Non-pigmented ciliary epithelial cell (primary cell): ENCODE data around the gene RAD52.
"Not testable (repeated sequence)": the region's sequence is repeated elsewhere in the genome, so short reads cannot be mapped to it uniquely, and the experiment has no call there.

Experiments used
- DNase-seq: peaks from one replicate; pipeline ENCODE4 v3.0.0-alpha.2; 2010; ENCODE audit warnings: low read depth

Gene RAD52

DNA sequence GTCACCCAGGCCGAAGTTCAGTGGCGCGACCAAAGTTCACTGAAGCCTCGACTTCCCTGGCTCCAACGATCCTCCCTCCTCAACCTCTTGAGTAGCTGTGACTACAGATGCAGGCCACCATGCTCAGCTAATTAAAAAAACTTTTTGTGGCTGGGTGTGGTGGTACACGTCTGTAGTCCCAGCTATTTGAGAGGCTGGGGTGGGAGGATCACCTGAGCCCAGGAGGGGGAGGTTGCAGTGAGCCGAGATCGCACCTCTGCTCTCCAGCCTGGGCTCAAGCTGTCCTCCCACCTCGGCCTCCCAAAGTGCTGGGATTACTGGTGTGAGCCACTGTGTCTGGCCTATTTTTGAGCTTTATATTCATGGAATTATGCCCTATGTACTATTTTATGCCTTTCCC, 18.1 kb upstream of the RAD52 start:
- DNase-seq, result no peak

DNA sequence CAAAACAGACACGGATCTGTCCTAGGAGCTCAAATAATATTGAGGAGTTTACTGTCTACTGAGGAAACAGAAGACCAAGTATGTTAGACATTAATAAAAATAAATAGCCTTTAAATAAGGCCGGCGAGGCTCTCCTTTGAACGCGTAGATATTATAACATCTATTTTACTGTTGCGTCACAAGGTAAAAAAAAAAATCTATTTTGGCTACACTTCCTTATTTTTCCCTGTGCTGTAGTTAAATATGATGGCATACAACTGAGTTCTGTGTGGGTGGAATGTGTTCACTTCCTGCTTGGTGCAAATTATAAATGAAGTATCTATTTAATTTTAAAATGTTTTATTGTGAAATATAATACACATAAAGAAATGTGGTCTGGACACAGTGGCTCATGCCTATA, 17.2 kb upstream of the RAD52 start:
- no peak for DNase-seq

DNA sequence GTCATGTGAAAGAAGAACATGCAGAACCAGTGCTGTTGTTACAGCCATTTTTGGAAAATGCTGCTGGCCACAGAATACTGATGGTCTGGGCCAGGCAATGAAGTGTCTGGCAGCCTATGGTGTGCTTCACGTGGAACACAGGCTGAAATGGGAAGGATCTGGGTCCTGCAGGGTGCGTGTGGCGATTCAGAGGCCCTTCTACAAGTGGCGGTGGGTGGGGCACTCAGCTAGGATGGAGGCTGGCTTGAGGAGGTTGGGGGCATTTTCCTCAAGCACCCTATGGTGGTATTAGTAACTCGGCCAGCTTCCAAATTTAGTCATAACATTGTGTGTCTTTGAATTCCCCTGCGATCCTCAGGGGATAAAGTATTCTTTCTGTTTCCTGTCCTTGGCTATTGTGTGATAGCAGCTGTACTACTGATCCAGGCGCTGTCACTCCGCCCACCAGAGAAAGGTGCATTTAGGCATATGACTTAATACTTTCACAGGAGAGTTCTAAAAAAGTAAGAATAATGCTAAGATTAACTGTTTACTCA, 9.2 kb upstream of the RAD52 start:
- no peak for DNase-seq

DNA sequence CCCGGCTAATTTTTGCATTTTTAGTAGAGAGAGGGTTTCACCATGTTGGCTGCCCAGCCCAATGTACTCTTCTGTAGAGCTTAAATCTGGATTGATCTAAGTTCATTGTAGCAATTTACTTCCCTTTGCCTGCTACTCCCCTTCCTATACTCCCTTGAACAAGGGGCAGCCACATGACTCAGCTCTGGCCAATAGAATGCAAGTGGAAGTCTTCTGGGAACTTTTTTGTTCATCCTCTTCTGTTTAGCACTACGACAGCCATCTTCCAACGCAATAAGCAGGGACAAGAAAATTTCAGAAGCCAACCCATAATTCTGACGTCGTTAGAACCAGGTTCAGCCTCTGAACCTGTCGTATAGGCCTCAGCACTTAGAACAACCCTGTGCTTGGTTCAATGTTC, 6.4 kb upstream of the RAD52 start:
- no peak for DNase-seq

DNA sequence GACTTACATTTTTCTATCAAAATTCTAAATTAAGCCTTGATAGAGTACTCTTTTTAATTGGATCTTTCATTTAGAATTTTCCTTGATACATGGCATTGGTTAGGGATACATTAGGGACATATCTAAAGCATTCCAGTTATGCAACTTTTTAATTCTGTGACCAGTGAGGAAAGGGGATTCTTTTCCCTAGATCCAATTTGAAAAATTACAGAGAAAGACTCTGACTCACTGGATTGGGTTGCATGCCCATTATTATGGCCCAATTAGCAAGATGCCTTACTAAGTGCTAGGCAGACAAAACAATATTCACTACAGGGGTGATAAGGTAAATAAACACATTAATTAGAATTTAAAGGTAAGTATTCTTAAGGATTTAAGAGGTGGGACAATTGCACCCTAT, 5.2 kb upstream of the RAD52 start:
- no peak for DNase-seq

DNA sequence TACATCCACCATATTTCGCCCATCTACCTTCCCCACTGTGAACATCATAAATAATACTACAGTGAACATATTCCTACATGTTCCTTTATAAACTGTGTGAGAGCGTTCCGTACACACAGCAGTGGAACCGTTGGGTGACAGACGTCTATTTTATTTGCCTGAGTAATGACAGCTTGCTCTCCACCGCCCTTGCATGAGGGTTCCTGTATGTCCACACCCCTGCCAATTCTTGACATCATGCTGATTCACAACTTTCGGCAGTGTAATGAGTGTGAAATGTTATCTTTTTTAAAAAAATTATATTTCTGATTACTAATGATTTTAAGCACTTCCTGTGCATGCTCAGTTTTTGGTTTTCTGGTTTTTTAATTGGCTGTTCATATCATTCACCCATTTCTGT, 4.3 kb upstream of the RAD52 start:
- DNase-seq, result no peak

DNA sequence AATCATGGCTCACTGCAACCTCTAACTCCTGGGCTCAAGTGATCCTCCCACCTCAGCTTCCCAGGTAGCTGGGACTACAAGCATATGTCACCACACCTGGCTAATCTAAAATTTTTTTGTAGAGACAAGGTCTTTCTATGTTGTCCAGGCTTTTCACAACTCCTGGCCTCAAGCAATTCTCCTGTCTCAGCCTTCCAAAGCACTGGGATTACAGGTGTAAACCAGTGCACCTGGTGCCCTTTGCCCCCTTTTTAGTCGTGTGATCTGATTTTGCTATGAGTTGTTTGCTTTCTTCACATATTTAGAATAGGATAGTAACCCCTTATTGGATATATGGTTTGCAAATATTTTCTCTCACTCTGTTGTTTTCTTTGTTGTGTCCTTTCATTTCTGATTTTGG, 1.7 kb upstream of the RAD52 start:
- no peak for DNase-seq

DNA sequence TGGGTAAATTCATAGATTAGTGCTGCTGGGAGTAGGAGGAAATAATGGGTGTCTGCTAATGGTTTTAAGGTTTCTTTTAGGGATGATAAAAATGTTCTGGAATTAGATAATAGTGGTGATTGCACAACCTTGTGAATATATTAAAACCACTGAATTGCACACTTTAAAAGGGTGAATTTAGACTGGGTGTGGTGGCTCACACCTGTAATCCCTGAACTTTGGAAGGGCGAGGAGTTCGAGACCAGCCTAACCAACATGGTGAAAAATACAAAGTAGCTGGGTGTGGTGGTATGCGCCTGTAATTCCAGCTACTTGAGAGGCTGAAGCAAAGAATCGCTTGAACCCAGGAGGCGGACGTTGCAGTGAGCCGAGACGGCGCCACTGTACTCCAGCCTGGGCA, 1.3 kb downstream of the RAD52 start:
- DNase-seq, result no peak

DNA sequence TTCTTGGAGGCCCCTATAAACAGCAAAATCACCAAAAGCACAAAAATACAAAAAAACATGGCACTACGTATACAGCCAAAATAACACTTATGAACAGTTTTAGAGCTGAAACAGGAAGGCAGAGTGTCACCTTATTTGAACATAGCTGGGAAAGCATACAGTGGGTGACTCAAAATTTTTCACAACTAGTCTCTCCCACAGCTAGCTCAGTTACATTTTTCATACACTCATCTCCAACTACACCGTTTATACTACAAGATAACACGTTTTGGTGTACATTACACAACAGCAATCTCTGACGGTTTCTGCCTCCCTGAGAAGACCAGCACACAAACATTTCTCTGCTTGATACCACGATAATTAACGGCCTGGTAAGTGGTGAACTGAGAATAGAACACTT, 2.9 kb downstream of the RAD52 start:
- DNase-seq, result no peak

DNA sequence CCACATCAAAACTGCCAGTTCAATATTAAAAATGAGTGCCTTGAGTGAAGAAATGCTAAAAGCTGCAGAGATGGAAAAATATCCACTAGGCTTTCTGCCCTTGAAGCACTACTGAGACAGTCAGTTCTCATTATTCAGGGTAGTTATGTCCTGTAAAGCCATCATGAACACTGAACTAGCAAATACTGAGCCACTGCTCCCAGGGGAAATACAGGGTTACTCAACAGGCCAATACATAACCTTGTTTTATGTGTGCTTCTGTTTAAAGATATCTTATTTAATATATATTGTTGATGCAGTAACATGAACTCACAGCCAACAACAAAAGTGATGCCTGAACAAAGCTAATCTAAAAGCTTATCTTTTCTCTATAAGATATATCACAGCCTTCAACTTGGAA, 3.3 kb downstream of the RAD52 start:
- DNase-seq, result no peak

DNA sequence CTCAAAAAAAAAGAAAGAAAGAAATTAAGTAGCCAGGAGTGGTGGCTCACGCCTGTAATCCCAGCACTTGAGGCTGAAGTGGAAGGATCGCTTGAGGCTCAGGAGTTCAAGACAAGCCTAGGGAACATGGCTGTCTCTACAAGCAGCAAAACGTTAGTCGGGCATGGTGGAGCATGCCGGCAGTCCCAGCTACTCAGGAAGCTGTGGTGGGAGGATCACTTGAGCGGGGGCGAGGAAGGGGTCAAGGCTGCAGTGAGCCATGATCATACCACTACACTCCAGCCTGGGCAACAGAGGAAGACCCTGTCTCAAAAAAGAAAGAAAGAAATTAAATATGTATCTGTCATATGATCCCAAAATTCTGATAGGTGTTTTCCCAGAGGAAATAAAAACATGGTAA, 5.3 kb downstream of the RAD52 start:
- no peak for DNase-seq

DNA sequence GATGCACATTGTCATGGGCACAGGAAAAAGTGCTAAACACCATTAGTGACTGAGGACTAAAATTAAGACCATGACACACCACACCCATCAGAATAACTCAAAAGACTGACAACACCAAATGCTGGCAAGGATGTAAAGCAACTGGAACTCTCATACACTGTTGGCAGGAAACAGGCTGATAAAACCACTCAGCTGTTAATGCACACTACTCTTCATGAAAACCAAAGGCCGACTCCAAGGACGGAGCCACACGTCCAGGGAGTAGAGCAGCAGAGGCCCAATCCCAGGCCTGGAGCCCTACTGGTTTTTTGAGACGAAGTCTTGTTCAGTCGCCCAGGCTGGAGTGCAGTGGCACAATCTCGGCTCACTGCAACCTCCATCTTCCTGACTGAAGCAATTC, 6.4 kb downstream of the RAD52 start:
- DNase-seq, result no peak

DNA sequence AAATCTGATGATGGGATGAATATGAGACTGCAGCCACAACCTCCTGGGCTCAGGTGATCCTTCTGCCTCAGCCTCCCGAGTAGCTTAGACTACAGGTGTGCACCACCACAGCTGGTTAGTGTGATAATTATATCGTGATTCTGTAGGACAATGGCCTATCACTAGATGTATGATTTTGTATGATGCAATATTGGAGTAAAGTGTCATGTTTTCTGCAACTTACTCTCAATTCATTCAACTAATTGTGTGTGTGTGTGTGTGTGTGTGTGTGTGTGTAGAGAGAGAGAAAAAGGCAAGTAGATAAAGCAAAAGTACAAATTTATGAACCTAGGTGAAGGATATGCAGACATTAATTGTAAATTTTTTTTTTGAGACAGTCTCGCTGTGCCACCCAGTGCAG, 10.7 kb downstream of the RAD52 start:
- no peak for DNase-seq

DNA sequence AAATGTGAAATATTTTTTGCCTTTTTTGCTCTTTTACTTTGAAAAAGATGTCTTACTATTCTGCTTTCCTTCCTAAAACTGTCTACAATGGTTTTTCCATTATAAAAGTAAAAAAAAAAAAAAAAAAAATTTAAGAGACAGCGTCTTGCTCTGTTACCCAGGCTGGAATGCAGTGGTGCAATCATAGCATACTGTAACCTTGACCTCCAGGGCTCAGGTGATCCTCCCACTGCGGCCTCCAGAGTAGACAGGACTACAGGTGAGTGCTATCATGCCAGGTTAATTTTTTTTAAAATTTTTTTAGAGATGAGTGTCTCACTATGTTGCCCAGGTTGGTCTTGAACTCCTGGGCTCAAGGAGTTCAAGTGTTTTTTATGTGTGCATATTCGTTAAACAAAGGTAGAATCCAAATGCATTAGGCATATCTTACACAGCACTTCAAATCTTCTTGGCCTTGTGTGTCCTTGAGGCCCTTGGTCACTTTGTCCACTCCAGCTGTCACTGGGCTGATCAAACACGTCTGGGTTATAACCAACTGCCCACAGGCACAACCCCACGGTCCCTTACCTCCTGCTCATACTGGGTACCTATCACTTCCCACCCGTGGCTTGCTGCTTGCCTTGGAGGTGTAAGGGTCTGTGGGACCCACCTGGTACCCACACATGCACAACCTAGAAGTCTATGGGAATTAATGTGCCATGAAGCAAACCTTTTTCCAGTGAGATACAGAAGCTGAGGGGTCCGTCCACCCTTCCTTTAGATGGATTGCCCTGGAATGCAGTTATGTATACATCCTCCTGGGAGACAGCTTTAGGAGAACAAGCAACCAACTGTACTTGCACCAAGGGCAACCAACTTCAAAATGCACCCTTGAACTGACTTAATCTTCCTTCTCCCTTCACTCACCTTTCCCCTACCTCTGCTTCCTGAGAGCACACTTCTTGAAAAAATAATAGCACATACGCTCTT, 12.8 kb downstream of the RAD52 start:
- DNase-seq, result no peak

DNA sequence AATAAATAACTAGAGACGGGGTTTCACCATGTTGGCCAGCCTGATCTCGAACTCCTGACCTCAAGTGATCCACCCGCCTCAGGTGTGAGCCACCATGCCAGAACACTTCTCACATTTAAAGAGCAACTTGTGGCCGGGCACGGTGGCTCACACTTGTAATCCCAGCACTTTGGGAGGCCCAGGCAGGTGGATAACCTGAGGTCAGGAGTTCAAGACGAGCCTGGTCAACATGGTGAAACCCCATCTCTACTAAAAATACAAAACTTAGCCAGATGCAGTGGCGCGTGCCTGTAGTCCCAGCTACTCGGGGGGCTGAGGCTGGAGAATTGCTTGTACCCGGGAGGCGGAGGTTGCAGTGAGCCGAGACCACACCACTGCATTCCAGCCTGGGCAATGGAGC, 13.6 kb downstream of the RAD52 start:
- not testable (repeated sequence) for DNase-seq

DNA sequence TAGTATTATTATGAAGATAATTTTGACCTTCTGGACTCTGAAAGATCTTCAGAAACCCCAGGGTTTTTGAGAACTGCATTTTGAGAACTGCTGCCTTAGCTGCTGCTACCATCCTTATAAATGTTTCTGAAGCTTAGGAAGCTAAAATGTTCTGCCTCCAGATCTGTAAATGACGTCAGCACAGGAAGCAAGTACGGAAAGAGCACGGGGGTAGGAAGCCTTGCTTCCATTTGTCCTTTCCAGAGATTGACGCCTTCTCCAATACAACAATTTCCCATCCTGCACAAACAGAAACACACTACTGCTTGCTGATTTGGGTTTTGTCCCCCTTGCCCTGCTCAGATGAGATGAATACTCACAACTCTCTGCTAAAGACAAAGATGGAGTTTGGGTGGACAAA, 17.9 kb downstream of the RAD52 start:
- no peak for DNase-seq

DNA sequence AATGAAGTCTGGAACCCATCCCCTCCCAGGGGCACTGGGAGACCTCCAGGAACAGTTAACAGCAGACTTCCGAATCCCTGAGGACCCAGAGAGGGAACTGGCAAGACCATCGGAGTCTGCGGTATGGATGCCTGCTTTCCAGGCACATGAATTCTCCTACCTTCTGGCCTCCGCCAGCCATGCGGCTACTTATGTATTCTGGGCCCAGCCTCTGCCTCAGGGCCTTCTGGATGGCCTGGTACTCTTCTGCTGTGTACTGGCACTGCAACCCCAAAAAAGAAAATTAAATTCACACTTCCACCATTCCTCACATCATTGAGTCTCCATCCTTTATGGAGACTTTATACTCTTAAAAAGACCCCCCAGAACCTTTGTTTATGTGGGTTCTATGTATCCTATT, 18.4 kb downstream of the RAD52 start:
- DNase-seq, result no peak

DNA sequence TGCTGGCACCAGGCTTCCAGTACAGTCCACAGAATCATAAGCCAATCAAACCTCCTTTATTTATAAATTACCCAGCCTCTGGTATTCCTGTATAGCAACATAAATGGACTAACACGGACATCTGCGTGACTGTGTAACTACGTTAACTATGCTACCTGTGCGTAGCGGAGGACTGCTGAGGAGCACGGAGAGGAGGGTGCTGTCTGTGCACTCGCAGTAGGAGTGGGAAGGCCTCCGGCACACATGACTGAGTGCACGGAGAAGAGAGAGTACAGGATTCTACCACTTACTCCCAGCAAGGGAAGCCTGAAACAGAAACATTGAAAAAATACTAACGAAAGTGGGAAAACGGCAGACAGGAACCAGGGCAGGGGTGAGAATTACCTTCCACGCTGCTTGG, 22.9 kb downstream of the RAD52 start:
- DNase-seq, result no peak

DNA sequence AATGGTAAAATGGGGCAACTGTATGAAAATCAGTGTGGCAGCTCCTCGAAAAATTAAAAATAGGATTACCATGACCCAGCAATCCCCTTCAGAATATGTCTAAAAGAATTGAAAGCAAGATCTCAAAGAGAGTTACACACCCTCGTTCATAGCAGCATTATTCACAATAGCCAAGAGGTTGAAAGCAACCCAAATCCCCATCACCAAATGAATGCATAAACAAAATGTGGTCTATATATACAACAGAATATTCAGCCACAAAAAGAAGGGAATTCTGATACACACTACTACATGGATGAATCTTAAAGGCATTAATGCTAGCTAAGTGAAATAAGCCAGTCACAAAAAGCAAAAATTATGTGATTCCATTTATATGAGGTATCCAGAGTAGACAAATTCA, 27.2 kb downstream of the RAD52 start:
- DNase-seq, result no peak

DNA sequence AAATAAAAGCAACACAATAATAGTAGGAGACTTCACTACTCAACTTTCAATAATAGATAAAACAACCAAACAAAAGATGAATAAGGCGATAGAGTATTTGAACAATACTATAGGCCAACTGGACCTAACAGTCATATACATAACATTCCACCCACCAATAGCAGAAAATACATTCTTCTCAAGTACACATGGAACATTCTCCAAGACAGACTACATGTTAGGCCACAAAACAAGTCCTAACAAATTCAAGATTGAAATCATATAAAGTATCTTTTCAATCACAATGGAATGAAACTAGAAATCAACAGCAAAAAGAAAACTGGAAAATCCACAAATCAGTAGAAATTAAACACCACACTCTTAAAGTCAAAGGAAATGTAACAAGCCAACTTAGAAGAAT, 28.8 kb downstream of the RAD52 start:
- no peak for DNase-seq

DNA sequence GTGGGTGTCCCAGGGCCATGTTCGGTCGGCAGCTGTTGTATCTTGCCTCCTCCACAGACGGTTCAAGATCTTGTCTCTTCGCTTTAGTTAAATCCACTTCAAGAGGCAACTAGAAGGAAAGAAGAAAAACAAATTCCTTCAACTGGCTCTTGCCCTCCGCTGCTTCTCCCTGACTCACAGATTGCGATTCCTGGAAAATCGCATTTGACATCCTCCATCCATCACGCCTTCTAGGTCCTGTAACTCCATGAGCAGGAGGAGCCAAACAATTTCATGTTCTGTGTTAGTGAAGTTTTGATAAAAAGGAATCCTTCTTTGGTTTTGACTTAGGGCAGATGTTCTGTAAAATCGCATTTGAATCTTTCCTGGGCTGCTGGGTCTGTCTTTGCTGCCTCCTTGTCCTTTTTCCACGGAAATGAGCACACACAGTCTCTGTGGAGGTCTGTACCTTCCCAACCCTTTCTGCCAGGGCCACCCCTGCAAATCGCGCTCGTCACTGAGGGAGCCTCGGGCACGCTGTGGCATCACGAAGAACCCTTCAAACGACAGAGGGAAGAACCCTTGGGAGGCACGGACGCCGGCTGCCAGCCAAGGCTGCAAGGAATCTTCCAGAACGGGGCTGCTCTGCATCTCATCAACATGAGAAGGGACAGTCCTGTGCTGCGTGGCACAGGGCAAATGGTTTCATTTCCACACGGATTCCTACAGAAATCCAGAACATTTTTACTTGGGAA, 32.6 kb downstream of the RAD52 start:
- no peak for DNase-seq

DNA sequence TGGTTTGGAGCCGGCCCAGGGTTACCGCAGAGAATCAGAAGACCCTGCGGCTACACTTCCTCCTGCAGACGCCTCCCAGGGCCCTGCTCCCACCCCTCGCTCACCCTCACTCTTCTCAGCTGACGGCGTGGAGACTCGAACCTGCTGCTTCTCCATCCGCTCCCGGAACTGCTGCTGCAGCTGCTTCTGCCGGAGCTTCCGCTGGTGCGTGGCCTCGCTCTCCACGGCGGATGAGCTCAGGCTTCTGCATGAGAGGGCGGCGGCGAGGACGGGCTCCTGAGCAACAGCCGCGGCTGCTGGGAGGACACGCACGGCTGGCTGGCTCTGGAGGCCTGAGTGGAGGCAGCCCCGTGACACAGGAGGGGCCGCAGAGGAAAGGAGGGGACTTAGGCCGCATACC, 33.3 kb downstream of the RAD52 start:
- DNase-seq, result no peak

DNA sequence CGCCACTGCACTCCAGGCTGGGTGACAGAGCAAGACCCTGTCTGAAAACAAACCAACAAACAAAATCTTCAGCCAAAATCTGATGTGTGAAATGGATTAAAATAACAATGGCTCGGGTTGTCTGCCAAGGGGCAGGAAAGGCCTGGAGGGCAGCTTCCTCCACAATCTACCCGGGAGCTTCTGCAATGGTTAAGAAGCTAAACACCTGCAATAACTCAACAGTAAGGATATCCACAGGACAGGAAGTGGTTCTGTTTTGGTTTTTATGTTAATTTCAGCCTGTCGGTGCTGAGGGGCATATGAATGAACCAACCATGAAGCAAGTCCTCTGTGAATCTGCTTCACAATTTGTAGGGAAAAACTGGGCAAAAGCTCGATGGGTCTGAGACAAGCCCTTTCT, 34.4 kb downstream of the RAD52 start:
- no peak for DNase-seq
